GM18526 (cell line): ENCODE data around the gene TMA7.

Source experiments
- POLR2A ChIP-seq: IDR thresholded peaks from 3 replicates; pipeline ENCODE4 v1.6.1; 2011; ENCODE audit not compliant: insufficient read length; ENCODE audit errors: extremely low read depth

TMA7 gene

DNA sequence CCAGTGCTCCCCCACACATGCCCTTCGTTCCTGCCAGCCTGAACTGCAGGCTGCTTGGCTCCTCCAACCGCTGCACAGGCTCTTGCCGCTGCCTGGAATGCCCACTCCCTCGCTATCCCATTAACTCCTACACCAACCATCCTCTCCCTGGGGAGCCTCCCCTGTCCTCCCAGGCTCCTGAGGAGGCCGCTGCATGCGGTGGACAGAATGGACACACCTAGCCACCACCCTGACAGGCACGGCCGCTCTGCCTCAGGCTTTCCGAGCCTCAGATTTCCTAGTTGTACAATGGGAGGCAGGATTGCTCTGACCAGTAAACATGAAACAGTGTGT, 12.5 kb upstream of the TMA7 start:
- no peak for TF ChIP-seq POLR2A

DNA sequence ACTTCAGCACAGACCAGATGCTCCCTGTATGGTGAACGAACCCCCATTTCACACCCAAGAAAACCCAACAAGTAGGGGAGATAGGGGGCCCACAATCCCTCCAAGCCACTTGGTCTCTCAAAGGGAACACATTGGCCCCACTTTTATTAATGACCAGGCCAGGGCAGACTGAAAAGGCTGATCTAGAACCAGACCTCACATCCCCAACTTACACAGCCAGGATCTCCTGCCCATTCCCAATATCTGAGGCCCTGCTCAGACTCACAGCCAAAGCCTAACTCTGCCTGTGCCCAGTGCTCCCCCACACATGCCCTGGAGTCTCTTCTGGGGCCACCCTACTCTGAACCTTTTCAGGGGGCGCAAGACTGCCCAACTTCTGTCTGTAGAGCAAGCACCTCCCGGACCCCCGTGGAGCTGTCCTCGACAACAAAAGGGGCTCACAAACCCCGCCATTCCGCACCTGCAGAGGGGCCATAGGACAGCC, 11.9 kb upstream of the TMA7 start:
- no peak for TF ChIP-seq POLR2A

DNA sequence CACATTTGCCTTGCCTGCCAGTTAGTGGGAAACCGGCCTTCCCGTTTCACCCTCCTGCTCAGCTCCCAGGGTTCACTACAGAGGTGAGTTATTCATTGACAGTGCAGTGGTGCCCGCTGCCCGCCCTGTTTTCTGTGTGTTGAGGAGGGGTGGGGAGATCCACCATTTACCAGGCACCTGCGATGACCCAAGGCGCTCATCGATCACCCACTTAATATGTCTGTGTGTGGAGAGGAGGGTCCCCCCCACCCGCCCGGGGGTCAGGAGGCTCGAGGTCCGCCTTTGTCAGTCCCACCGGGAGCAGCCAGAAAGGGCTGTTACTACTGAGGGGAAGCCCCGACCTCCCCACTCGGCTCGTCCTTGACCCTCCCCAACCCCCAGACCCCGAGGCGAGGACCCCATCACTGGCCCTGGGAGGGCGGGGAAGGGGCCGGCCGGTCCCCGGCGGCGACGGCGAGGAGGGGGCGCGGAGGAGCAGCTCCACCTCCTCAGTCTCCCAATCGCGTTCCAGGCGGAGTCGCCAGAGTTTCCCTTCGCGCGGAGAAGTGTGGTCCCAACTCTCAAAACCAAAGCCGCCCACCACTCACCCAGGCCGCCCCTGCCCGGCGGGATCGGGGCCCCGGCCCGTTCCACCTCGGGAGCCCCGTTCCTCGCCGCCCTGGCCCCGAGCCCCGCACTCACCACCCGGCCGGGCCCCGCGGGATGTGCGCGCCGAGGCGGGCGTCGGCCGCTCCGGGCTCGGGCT, 11.3 kb upstream of the TMA7 start:
- TF ChIP-seq POLR2A, result no peak

DNA sequence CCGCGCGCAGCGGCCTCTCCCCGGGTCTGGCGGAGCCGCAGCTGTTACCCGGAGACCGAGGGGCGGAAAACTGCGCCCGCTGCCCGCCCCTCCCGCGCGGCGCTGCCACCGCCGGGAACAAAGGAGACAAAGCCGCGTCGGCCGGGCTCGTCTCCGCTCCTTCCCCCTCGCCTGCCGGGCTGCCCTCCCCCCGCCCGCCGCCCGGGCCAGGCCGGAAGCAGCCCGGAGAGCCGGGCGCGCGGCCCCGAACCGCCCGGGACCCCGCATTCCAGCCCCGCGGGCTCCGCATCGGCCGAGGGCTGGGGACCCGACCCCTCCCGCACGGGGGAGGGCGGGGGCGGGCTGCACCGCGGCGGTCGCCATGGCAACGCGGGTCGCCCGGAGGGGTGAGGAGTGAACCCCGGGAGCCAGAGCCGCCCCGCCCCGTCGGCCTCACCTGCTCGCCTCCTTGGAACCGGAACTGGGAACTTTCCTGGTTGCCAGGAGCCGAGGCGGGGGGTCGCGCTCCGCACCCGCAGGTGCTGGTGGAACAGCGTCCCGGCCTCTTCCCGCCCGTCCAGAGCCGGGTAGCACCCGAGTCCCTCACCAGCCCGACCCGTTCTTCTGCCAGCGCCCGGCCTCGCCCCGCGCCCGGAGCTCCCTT, 10.6 kb upstream of the TMA7 start:
- TF ChIP-seq POLR2A, result no peak

DNA sequence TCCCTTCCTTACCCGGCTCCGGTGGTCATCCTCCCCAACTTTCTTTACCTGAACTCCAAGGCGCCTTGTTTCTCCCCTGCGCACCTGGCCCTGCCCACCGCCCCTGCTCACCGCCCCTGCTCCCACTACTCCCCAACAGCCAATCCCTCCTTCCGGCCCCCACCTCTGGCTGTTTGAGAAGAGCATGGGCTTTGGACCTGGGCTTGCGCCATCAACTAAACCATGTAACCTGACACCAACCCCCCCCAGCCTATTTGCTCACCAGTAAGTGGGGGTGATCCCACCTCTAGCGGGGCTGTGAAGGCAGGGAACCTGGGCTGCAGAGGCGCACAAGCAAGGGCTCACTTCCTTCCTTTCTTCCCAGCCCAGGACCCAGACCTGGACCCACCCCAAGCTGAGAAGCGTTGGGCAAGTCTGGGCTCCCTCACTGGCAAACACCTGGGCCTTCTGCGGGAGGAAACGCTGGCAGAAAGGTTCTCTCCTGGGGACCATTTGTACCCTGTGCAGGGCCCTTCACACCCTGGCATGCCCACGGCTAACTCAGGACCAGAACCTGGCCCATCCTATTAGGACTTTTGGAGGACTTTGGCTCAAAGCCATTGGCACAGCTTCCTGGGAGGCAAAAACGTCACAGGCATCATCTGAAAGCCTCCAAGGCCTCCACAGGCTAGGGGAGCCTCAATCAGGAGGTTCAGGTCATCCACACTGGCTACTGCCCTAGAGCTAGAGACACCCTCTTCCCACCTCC, 9.9 kb upstream of the TMA7 start, which contains the start of gene PLXNB1:
Gene PLXNB1 (minus strand): TSS at position 127 of the 748 bp plus-strand sequence. CDS start 5,475 bp downstream, outside the sequence.
- no peak for TF ChIP-seq POLR2A

DNA sequence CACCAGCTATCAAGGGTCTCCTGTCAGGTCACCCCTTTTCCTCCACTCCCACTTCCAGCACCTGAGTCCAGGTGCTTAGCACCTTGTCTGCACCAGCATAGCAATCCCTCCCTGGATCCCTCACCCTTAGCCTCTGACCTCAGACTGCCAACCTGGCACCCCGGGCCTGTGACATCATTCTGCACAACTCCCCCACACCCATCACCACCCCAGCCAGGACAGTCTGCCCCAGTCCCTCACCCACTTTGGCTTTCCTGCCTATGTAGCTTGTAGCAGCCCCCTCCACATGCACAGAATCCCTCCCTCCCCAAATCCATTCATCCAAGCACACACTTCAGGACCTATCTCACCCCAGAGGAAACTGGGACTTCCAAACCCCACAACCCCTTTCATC, 9.4 kb upstream of the TMA7 start:
- no peak for TF ChIP-seq POLR2A

DNA sequence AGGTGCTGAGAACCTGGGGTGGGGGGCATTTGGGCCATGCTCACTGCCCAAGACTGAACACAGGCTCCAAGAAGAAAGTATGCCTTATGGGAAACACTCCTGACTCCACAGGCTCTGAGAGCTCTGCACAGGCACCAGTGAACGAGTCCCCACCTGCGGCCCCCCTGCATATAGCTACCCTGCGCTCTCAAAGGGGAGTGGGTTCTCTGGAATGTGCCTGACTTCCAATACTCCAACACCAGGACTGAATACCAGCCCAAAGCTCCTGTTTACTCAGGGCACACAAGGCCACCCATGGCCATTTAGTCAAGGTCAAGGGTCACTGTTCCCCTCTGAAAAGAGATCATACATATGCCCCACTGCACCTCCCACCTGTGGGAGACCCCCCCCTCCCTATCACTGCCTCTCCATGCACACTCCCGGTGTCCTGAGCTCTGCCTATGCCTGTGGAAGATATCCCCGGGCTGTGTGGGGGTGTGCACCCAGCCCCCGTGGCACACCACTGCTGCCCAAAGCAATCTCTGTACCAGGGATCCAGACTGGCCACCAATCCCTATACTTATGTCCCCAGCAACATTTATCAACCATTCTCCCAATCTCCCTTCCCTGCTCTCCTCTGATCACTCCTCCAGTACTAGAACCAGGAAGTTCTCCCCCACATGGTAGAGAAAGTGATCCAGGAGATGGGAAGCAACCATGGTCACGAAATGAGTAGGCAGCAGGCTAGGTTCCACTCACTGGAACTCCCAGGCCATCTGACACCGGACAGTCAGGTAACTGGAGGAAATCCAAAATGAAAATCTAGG, 8.6 kb upstream of the TMA7 start:
- no peak for TF ChIP-seq POLR2A

DNA sequence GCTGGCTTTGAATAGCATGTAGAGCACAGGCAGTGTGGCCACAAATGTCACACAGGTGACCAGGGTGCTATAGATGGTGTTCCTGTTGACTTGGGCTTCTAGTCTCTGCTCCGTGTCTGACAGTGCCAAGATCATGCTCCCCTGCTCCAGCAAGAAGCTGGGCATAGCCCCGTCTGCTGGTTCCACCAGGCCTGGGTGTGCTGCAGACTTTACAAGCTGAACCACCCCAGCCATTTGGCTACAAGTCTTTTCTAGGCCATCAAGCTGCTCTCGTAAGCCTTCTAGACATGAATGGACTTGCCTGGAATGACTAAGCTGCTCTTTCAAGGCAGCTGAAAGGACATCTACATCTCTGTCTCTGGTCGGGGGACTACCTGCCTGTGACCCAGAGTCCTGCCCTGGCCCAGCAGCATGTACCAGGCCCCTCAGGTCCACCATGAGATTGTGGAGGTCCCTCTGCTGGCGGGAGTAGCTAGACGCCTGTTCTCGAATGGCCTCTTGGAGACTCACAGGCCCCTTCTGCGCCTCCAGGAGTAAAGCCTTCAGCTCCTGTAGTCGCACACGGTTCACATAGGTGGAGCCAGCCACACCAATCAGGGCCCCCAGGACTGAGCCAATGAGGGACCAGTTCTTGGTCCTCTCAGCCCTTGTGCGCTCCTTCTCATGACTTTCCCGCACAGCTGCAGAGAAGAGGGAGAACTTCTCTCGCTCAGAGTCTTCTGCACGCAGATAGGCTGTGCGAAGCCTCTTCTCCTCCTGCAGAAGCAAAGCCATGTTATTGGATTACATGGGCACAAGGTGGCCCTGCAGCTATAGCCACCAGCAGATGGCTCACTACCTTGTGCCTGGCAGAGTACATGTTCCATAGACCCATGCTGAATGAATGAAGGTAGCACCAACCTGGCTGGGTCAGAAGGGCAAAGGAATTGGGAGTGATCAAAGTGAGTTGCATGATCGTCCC, 7.4 kb upstream of the TMA7 start:
- TF ChIP-seq POLR2A, result no peak

DNA sequence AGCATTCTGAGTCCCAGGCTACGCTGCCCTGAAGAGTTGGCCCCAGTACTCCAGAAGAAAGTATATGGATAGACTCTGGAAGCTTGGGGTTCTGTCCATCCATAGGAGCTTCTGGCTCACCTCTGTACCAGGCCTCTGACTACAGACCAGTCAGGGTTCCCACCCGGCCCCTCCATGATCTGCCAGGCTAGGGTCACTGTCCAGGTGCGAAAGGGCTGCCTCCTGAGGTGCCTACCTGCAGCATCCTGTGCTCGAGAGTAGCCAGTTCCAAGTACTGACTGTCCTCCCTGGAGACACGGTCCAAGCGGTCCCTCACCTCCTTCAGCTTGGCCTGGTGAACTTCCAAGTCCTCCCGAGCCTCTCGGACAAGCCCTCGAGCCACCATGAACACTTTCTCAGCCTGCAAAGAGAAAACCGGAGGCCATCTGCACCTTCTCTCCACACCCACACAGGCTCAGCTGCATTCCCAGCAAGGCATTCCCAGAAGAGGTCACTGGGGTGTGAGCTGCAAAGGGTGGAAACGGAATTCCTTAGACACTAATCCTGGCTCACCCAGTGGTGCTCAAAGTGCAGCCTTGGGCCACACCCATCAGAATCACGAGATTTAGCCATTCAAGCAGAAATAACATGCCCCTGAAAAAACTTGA, 6.5 kb upstream of the TMA7 start:
- TF ChIP-seq POLR2A, result no peak

DNA sequence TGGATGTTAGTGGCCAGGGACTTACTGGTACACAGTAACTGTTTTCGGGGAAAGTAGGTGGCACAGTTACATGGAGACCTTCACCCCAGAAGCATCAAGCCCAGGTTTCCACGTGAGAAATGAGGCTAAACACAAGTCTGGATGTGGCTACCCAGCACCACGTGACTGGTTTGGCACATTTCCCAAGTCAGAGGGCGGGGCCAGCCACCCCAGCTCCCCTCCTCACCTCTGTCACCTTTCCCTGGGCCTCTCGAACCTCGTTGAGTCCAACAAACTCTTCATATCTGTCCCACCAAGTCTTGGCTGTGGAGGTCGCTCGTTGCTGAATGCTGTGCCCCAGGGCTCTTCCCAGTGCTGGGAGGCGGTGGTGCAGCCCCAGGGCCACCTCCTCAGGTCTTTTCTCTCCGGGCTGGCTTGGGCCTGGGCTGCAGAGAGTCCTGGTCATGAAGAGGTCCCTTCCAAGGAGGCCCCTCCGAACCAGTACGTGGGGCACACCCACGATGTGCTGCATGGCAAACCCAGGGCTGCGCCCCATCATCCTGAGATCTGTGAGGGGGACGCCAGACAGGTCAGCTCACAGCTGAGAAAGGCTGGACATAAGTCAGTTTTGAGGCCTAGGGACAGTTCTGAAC, 5.3 kb upstream of the TMA7 start:
- no peak for TF ChIP-seq POLR2A

DNA sequence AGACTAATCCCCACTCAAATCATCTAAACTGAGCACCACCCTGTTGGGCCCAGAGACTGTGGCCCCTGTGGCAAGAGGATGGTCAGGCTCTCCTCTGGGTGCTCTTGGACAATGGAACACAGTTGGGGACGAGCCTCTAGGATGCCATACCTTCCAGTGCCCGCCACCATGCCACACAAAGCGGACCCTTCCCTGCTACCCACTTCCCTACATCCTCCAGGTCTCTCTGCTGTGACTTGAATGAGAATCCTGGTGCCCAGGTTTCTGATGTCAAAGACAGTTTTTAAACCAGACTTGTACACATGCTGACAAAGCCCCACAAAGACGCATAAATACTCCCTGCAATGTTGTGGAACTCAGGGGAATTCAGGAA, 4.8 kb upstream of the TMA7 start:
- TF ChIP-seq POLR2A, result no peak

DNA sequence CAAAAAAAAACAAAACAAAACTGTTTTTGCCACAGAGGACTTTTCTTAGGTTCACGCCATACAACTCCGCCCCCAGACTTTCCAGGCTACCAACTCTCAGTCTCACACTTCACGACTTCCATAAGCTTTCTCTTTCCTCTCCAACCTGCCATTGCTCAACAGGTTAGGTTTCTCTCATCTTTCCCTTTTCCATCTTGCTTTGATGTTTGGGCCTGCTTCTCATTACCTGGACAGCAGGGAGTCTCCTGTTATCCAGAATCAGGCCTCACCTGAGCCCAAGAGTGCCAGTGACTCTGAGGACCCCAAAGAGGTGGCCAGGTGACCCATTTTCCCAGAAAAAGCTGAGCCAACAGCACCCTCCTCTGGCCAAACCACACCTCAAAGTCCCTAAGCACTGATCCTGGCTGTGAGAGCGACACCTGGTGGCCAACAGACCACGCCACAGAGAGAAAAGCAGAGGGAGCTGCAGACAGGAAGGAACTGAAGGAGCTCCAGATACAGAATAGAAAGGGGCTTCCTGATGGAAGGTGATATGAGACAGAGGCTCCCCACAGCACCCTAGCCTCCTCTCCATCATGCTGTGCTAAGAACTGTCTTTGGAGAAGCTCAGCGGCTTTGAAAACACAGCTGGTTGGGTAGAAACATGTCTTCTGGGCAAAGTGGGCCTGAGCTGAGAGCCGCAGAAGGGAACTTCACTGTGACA, 4.1 kb upstream of the TMA7 start:
- TF ChIP-seq POLR2A, result no peak

DNA sequence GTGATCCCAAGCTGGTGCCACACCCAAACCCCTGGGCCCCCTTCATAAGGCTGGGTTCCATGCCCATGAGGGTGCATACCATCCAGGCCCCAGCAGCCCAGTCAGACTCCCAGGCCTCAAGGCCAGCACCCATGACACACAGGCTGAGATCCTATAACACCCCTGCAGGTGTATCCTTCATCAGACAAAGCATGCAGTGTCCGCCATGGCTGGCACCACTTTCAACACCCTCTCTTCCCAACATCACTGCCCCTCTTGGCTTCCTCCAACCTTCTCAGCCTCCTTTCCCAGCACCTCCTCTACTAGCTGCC, 3.6 kb upstream of the TMA7 start:
- TF ChIP-seq POLR2A, result no peak
